D721Med (cell line): ENCODE results near the gene TK2.

Source experiments
- DNase-seq: peaks from one replicate; pipeline ENCODE4 v3.0.0; 2011; ENCODE audit warnings: low spot score; ENCODE audit not compliant: insufficient read length
- FAIRE-seq: peaks from 2 replicates; lab custom pipeline; 2011; peaks lifted over from hg19 to GRCh38; lab: Jason Lieb, UNC
- CTCF ChIP-seq: IDR thresholded peaks from 2 replicates; pipeline ENCODE4 v1.5.1; 2012; ENCODE audit warnings: mild to moderate bottlenecking, control low read depth; ENCODE audit not compliant: insufficient read depth; ENCODE audit errors: missing control alignments

Gene TK2

GRCh38 chr16:66591018-66591417 is 41.1 kb upstream of the TK2 start:
- FAIRE-seq = no peak
- TF ChIP-seq CTCF = no peak
- no peak for DNase-seq

GRCh38 chr16:66590322-66590721 is 40.4 kb upstream of the TK2 start:
- TF ChIP-seq CTCF = no peak
- FAIRE-seq (no peak), DNase-seq (no peak)

GRCh38 chr16:66588981-66589713 is 39.2 kb upstream of the TK2 start:
- DNase-seq = no peak
- no peak for FAIRE-seq
- peak; percentile 42 for TF ChIP-seq CTCF

GRCh38 chr16:66587881-66588600 is 38.1 kb upstream of the TK2 start:
- no peak for DNase-seq
- TF ChIP-seq CTCF = no peak
- FAIRE-seq = no peak

- no peak for TF ChIP-seq CTCF
- no peak for FAIRE-seq
- DNase-seq = no peak
Observed at GRCh38 chr16:66585481-66586239, 35.7 kb upstream of the TK2 start.

- no peak for DNase-seq
- no peak for FAIRE-seq
- TF ChIP-seq CTCF = no peak
Observed at GRCh38 chr16:66581246-66581952, 31.5 kb upstream of the TK2 start.
